ENCODE results near the gene TIMP2.

TIMP2 gene

DNA sequence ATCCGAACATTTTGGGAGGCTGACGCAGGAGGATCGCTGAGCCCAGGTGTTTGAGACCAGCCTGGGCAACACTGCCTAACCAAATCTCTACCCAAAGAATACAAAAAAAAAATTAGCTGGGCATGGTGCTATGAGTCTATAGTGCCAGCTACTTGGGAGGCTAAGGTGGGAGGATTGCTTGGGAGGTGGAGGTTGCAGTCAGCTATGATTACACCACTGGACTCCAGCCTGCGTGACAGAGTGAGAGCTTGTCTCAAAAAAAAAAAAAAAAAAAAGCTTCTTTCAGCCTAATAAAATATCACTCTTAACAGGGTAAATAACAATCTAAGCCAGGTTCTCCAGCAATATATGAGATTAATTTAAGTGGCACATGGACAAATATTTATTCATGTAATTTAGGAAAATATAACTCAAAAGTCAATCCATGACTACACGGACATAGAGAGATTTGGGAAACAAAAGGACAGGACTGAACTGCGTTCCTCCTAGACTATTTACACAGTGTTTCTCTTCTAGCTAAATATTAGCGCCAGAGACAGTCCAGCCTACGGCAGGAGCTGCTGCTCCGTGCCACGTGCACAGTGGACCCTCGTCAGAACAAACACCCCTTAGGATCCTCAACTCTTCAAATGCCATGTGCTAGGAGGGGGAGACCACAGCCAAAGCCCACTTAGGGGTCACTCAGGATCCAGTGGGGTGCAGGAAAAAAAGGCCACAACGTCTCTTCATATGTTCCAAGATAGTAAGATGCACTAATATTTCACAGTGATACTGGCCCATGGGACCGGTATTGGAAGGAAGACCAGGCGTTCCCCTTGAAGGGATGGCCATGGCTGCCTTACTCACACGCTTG is 93.3 kb downstream of the TIMP2 start:
- no peak for DNase-seq

DNA sequence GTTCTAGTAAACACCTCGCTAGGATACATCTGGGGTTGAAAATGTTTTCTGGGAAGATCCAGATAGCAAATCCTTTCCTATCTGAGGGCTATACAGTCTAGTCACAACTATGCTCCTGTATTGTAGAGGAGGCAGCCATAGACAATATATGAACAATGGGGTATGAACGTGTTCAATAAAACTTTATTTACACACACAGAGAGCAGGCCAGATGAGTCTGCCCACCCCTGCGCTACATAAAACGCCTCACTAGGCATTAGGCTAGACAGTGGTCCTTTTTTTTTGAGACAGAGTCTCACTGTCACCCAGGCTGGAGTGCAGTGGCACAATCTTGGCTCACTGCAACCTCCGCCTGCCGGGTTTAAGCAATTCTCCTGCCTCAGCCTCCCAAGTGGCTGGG is 95.7 kb downstream of the TIMP2 start:
- DNase-seq = no peak

GRCh38 chr17:78828470-78829185 is 96.6 kb downstream of the TIMP2 start:
- no peak for DNase-seq

GRCh38 chr17:78826836-78827509 is 98.2 kb downstream of the TIMP2 start:
- DNase-seq = no peak

GRCh38 chr17:78826421-78826820 is 98.8 kb downstream of the TIMP2 start:
- DNase-seq = no peak

DNA sequence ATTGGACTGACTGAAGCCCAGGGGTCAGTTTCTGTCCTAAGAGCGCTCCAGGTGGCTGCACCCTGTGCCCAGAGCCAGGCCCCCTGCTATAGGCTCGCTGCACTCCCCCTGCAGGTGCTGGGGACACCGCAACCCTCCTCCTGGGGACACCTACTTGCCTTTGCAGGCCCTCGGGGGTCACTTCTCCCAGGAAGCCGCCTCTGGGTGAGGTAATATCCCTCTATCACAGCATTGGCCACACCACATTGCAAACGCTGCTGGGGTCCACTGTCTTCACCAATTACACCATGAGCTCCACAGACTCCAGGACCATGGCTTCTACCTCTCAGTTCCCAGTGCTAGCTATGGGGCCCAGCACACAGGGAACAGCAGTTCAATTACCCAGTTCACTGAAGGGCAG is 99.5 kb downstream of the TIMP2 start:
- no peak for DNase-seq

GRCh38 chr17:78824240-78824639 is 100.9 kb downstream of the TIMP2 start:
- no peak for DNase-seq

- no peak for DNase-seq
Measured at GRCh38 chr17:78823282-78824046, 101.7 kb downstream of the TIMP2 start.

- DNase-seq = no peak
Measured at GRCh38 chr17:78822552-78822951, 102.6 kb downstream of the TIMP2 start.

DNA sequence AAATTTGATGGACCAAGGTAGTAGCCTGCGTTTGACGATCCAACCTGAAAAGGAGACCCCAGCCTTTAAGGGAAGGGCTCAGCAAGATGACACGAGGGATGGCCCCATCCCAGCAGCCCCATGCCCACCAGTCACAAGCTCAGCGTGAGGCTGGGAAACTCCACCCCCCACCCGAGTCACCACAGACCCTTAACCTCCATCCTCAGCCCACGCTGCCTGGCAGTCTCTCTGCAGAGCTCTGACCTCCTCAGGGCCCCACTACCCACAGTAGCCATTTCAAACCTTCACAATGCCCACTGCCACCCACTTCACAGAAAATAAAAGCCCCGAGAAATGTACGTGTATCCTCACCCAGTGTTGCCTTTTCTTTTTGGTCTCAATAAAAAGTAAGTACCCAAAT is 103.2 kb downstream of the TIMP2 start:
- no peak for DNase-seq

DNA sequence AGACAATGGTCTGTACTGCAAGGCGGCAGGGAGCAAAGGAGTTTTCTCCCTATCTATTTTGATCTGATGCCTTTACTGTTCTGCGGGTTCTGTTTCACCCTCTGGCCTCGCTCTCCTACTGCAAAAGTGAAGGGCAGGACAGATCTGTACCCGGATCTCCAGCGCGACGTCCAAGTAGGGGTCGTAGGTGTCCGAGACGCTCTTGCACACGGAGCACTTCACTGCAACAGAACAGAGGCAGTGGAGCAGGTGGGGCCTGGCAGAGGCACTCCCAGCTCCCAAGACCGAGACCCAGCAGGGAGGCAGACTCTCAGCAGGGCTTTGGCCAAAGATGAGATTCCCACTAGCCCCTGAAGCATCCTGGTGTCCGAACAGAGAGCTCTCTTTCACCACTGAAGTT is 104.3 kb downstream of the TIMP2 start:
- DNase-seq = no peak

DNA sequence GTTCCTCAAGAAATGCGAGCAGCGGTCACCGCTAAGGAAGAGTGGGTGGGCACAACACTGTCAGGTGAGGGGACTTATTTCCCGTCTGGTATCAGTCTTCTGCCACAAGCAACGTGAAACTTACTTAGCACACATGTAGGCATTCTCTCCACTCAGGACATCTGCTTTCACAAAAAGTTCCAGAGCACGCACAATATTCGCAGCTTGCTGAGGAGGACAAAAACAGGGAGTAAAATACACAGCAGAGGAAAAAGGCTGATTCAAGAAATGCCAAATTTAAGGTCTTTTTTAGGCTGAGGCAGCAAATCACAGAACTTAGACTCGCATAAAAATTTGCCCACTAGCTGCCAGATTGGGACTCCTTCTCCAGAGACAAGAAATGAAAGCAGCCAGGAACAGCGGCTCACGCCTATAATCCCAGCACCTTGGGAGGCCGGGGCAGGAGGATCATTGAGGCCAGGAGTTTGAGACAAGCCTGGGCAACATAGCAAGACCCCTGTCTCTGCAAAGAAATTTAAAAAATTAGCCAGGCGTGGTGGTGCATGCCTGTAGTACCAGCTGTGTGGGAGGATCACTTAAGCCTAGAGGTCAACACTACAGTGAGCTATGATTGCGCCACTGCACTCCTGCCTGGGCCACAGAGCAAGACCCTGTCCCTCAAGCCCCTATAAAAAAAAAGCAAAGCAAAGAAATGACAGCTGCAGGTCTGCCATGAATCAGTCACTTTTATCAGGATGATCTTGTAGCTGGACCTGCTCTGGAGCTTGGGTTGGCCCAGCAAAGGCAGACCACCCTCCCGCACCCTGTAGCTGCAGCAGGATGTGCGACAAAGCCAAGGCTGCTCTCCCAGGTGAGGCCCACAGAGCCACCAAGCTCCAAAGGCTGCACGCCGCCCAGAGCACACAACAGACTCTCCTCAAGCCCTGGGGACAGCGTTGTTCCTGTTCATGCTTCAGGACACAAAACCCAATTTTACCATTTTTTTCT is 105.1 kb downstream of the TIMP2 start:
- DNase-seq = no peak

DNA sequence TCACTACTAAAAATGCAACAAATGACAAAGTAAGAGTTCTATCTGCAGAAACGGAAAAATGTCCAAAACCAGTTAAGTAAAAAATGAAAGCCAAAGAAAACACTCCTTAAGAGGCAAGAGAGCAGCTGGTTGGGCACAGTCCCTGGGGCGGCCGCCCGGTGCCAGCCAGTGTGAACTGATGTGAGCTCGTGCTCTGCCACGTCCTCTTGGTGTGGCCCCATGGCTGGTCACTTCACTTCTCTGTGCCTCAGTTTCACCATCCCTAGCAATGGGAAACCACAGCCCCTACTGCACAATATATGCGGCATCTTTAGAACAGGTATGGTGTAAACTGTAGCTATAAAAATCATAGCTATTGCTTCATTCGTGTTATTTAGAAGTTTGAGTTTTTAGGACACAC is 105.8 kb downstream of the TIMP2 start:
- no peak for DNase-seq

GRCh38 chr17:78818932-78819331 is 106.3 kb downstream of the TIMP2 start:
- no peak for DNase-seq

DNA sequence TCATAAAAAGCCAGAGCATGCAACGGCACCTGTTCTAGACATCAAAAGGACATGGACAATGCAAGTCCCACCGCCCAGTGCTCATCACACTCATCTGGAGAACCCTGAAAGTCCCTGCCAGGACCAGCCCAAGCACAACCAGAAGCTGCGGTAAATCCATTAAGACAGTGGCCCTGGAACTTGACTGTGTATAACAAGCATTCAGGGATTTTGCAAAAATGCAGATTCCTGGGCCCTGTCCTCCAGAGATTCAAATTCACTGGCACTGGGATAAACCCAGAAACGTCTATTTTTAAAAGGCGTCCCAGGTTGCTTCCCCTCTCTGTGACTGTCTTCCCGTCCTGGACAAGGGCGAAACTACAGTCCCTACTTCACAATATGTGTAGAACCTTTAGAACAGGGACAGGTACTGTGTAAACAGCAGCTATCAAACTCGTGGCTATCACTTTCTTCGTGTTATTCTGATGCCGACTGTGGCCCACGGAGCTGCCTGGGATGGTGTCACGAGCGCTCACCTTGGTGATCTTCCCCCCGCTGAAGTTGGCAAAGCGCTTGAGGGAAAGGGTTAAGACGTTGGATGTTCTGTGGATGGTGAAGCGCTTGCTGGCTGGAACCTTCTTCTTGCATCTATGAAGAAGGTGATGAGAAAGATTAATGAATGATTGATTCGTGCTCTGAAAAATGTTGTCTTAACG is 106.9 kb downstream of the TIMP2 start:
- no peak for DNase-seq

DNA sequence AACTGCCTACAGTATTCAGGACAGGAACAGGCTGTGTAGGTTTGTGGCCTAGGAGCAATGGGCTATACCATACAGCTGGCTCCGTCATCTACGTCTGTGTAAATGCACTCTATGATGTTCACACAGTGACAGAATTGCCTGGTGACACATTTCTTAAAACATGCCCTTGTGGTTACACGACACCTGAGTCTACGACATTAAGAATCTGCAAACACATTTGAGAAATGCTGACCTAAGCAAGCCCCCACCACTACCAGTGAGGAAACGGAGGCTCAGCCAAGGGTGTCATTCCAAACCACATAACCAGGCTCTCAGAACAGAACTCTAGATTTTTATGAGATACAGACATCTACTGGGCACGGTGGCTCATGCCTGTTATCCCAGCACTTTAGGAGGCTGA is 108.1 kb downstream of the TIMP2 start:
- no peak for DNase-seq

GRCh38 chr17:78815696-78816095 is 109.5 kb downstream of the TIMP2 start:
- no peak for DNase-seq

- no peak for DNase-seq
Measured at GRCh38 chr17:78812855-78813254, 112.3 kb downstream of the TIMP2 start.

- no peak for DNase-seq
Measured at GRCh38 chr17:78808163-78808562, 117.0 kb downstream of the TIMP2 start.

- no peak for DNase-seq
Measured at GRCh38 chr17:78806451-78806850, 118.7 kb downstream of the TIMP2 start.

GRCh38 chr17:78805301-78805700 is 119.9 kb downstream of the TIMP2 start:
- DNase-seq = no peak

Data from SHP77 (cell line).